CMK (cell line): Measurements from ENCODE around the gene SLC7A10.
"Not testable (repeated sequence)": the region's sequence is repeated elsewhere in the genome, so short reads cannot be mapped to it uniquely, and the experiment has no call there.

Experiments
- DNase-seq: peaks from one replicate; pipeline ENCODE4 v3.0.0-alpha.2; 2010; ENCODE audit warnings: low read depth

SLC7A10 gene

DNA sequence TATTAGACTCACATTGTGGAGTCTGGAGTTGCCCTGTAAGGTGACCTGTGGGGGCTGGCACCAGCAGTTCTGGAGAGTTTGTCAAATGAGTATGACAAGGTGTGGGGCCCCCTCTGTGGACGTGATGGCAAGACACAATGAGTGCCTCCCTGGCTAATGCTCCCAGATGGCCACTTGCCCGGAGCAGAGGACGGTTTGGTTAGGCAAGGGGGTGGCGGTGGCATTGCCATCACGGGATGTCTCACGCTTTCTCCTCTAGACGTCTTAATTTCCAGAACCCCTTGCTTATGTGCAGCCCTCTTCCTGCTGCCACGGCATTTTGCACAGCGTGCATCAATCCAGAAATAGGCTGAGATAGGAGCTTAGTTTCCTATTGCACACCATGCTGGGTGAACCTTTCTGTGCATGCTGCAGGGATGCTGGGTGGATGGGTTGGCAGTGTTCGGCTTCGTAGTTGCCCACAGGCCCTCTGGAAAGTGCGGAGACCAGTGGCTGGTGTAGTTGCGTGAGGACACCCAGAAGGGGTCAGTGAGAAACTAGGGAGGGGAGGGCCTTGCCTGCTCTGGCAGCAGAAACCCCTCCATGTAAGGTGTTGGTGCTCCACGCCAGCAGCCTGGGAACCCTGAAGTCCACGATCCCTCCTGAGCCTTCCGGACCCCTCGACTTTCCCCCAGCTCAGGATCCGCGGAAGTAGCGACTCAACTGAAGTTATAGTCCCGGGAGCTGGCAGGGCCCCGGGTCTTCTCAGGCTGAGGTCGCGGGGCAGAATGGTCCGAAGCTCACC, 49.6 kb downstream of the SLC7A10 start:
- no peak for DNase-seq

- DNase-seq: no peak
Observed at GRCh38 chr19:33175156-33175782, 50.4 kb downstream of the SLC7A10 start.

DNA sequence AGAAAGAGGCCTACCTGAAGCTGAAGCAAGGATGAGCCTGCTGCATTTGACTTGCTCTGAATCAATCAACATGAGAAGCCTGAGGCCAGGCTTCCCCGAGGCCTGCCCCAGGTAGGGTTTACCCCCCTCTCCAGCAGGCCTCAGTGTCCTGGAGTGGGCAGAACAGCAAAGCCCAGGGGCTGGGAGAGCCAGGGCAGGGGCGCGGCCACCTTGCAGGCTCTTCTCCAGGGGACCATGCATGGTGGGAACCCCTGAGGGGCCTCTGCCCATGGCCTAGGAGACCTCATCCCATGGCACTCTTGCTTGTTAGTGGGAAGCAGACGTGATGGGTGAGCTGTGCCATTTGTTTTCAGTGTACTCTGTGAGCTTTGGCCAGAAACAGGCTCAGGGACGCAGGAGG, 51.5 kb downstream of the SLC7A10 start:
- no peak for DNase-seq

- no peak for DNase-seq
Observed at GRCh38 chr19:33171916-33172359, 53.7 kb downstream of the SLC7A10 start.

DNA sequence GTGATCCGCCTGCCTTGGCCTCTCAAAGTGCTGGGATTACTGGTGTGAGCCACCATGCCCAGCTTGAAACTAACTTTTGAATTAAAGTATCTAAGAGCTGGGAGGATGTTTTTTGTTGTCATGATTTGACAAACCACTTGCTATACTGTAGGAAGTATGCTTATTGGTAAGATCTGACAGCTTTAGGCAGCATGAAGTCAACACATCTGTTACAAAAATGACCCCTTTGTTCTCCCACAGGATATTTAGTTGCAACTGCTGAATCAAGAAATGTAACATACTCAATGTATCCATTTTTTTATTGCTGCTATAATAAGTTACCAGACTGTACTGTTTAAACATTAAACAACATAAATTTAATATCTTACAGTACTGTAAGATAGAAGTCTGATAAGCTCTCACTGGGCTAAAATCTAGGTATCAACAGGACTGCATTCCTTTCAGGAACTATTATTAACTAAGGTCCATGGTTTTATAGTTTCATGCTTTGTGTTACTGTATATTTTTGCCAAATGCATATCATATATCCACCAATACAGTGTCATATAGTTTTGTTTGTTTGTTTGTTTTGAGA, 54.3 kb downstream of the SLC7A10 start:
- DNase-seq: no peak

- DNase-seq: no peak
Observed at GRCh38 chr19:33168528-33168927, 57.1 kb downstream of the SLC7A10 start.

DNA sequence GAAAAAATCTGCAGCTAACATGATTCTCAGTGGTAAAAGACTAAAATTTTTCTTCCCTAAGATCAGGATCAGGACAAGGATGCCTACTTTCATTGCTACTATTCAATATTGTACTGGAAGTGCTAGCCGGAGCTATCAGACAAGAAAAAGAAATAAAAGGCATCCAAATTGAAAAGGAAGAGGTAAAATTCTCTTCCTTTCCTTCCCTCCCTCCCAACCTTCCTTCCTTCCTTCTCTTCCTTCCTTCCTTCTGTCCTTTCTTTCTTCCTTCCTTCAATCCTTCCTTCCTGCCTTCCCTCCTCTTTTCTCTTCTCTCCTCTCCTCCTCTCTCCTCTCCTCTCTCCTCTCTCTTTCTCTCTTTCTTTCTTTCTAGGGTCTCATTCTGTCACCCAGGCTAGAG, 58.2 kb downstream of the SLC7A10 start:
- no peak for DNase-seq

DNA sequence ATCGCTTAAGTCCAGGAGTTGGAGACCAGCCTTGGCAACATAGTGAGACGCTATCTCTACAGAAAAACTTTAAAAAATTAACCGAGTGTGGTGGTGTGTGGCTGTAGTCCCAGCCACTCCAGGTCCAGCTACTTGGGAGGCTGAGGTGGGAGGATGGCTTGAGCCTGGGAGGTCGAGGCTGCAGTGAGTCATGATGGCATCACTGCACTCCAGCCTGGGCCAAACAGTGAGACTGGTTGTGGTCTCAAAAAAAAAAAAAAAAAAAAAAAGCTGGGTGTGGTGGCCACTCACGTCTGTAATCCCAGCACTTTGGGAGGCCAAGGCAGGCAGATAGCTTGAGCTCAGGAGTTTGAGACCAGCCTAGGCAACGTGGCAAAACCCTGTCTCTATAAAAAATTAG, 59.6 kb downstream of the SLC7A10 start:
- not testable (repeated sequence) for DNase-seq

GRCh38 chr19:33163481-33163880, 62.2 kb downstream of the SLC7A10 start:
- DNase-seq: no peak

- no peak for DNase-seq
Observed at GRCh38 chr19:33161201-33161600, 64.4 kb downstream of the SLC7A10 start.

DNA sequence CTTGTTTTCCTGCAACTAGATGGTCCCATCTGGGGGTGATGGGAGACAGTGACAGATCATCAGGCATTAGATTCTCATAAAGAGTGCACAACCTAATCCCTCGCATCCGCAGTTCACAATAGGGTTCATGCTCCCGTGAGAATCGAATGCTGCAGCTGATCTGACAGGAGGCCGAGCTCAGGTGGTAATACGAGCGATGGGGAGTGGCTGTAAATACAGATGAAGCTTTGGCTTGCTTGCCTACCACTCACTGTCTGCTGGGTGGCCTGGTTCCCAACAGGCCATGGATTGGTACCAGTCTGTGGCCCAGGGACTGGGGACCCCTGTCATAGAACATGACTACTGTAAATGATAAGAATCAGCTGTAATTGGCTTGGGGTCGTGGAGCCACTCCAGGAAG, 65.8 kb downstream of the SLC7A10 start:
- DNase-seq: no peak

GRCh38 chr19:33159149-33159548, 66.5 kb downstream of the SLC7A10 start:
- no peak for DNase-seq
